HEK293T (cell line): ENCODE measurements around the gene CD40.
A peak's percentile ranks its signal among the peaks of the same experiment; 100 is the strongest.

ENCODE experiments used
- CTCF ChIA-PET: fragments of 350-600 bp; formaldehyde crosslinking; extraction: SDS; loops from one replicate; lab custom pipeline; 2021; ENCODE audit warnings: antibody characterized with exemption, inconsistent platforms; lab: Yijun Ruan, JAX
- POLR2A ChIA-PET: fragments of 350-600 bp; formaldehyde crosslinking; extraction: SDS; loops from one replicate; lab custom pipeline; 2020; ENCODE audit warnings: antibody characterized with exemption, inconsistent platforms; lab: Yijun Ruan, JAX
- DNase-seq: peaks from one replicate; pipeline ENCODE4 v3.0.0; 2012; ENCODE audit warnings: mixed read lengths; ENCODE audit errors: extremely low spot score
- ARNT ChIP-seq: fragments of 450-650 bp; IDR thresholded peaks from 2 replicates; pipeline ENCODE4 v1.6.1; 2017; ENCODE audit warnings: mild to moderate bottlenecking
- BHLHE40 ChIP-seq: fragments of 450-650 bp; IDR thresholded peaks from 2 replicates; pipeline ENCODE4 v1.6.1; 2016; ENCODE audit warnings: mild to moderate bottlenecking, moderate library complexity, borderline replicate concordance
- CTBP1 ChIP-seq: fragments of 450-650 bp; IDR thresholded peaks from 2 replicates; pipeline ENCODE4 v1.6.1; 2016; ENCODE audit warnings: borderline replicate concordance
- ELF4 ChIP-seq: fragments of 450-650 bp; IDR thresholded peaks from 2 replicates; pipeline ENCODE4 v1.6.1; 2017; ENCODE audit warnings: antibody characterized with exemption
- FOXA1 ChIP-seq: fragments of 450-650 bp; IDR thresholded peaks from 2 replicates; pipeline ENCODE4 v1.6.1; 2016; ENCODE audit warnings: mild to moderate bottlenecking
- FOXK2 ChIP-seq: fragments of 450-650 bp; IDR thresholded peaks from 2 replicates; pipeline ENCODE4 v1.6.1; 2016; ENCODE audit warnings: mild to moderate bottlenecking
- FOXM1 ChIP-seq: fragments of 450-650 bp; IDR thresholded peaks from 2 replicates; pipeline ENCODE4 v1.6.1; 2017; ENCODE audit warnings: mild to moderate bottlenecking, borderline replicate concordance
- HDGF ChIP-seq: fragments of 450-650 bp; IDR thresholded peaks from 2 replicates; pipeline ENCODE4 v1.6.1; 2017; ENCODE audit warnings: antibody characterized with exemption, borderline replicate concordance
- L3MBTL2 ChIP-seq: fragments of 450-650 bp; conservative IDR thresholded peaks from 2 replicates; pipeline ENCODE4 v1.6.1; 2016; ENCODE audit warnings: mild to moderate bottlenecking
- LEF1 ChIP-seq: fragments of 450-650 bp; IDR thresholded peaks from 2 replicates; pipeline ENCODE4 v1.6.1; 2017; ENCODE audit warnings: mild to moderate bottlenecking, borderline replicate concordance
- NFRKB ChIP-seq: fragments of 450-650 bp; IDR thresholded peaks from 2 replicates; pipeline ENCODE4 v1.6.1; 2016; ENCODE audit warnings: mild to moderate bottlenecking, moderate library complexity
- PKNOX1 ChIP-seq: fragments of 450-650 bp; IDR thresholded peaks from 2 replicates; pipeline ENCODE4 v1.6.1; 2016
- SP1 ChIP-seq: fragments of 450-650 bp; IDR thresholded peaks from 2 replicates; pipeline ENCODE4 v1.6.1; 2017
- SUZ12 ChIP-seq: fragments of 450-650 bp; IDR thresholded peaks from 2 replicates; pipeline ENCODE4 v1.6.1; 2016; ENCODE audit warnings: mild to moderate bottlenecking
- TARDBP ChIP-seq: fragments of 450-650 bp; IDR thresholded peaks from 2 replicates; pipeline ENCODE4 v1.6.1; 2016
- ZNF384 ChIP-seq: fragments of 450-650 bp; IDR thresholded peaks from 2 replicates; pipeline ENCODE4 v1.6.1; 2016

CD40 gene

DNA sequence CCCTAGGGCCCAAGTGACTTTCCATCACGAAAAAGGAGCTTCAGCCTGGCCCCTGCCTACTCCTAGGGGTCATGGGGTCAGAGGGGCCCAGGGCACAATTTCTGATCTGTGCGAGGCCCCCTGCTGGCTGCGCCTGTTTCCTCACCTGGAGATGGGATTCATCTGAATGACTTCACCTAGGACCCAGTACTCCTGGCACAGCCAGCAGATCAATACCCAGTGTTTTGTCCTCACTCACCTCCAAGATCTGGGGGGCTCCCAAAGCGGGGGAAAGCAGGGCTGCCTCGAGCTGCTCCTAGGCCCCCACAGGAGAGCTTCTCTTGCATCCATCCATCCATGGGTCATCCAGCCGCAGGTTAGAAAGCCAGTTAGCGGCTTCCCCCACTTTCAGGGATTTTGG lies 33.8 kb downstream of the CD40 start:
- ChIA-PET CTCF (interaction anchor here (0.7 kb wide), 1 partner anchor 521 kb away, joined by 5 read pairs; no protein-coding TSS in a partner anchor), POLR2A (no interaction called here)
- TF ChIP-seq ZNF384, result no peak
- no peak for TF ChIP-seq FOXA1
- TF ChIP-seq LEF1, result no peak
- no peak for TF ChIP-seq FOXK2
- no peak for TF ChIP-seq FOXM1
- no peak for TF ChIP-seq CTBP1
- no peak for TF ChIP-seq ELF4
- TF ChIP-seq SUZ12, result no peak
- peak; percentile 44 for DNase-seq

DNA sequence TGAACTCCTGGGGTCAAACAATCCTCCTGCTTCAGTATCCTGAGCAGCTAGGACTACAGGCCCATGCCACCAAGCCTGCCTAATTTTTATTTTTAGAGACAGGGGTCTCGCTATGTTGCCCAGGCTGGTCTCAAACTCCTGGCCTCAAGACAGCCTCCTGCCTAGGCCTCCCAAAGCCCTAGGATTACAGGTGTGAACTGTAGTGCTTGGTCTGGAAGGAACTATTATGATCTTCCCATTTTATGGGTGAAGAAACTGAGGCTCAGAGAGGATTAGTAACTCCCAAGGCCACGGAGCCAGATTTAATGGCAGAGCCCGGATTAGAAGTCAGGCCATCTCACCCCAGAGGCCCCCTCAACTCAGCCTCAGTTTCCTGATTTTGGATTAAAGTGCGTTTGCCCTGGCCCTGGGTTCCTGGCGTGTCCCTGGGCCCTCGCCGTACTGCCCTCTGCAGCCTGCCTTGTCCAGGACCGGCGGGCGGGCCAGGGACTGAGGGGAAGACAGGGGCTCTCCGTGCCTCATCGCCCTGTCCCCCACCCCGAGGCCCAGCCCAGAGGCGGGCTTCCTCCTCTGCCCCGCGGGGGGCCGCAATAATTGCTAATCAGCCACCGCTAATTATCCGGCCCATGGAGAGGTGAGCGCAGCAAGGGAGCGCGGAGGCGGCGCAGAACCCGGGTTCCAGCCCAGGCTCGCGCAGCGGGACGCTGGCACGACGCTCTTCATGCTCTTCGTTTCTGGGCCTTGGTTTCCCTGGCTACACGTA lies 34.9 kb downstream of the CD40 start:
- TF ChIP-seq HDGF, result no peak
- no peak for TF ChIP-seq FOXA1
- no peak for TF ChIP-seq BHLHE40
- TF ChIP-seq SUZ12, result no peak
- TF ChIP-seq ZNF384, result no peak
- TF ChIP-seq L3MBTL2, result no peak
- no peak for TF ChIP-seq PKNOX1
- no peak for TF ChIP-seq FOXK2
- TF ChIP-seq SP1, result no peak
- TF ChIP-seq NFRKB, result no peak
- DNase-seq, result no peak
- ChIA-PET CTCF (interaction anchor here (0.7 to 1.2 kb wide), 2 partner anchors 29 to 520 kb away, joined by 3 to 5 read pairs; no protein-coding TSS in a partner anchor), POLR2A (no interaction called here)

DNA sequence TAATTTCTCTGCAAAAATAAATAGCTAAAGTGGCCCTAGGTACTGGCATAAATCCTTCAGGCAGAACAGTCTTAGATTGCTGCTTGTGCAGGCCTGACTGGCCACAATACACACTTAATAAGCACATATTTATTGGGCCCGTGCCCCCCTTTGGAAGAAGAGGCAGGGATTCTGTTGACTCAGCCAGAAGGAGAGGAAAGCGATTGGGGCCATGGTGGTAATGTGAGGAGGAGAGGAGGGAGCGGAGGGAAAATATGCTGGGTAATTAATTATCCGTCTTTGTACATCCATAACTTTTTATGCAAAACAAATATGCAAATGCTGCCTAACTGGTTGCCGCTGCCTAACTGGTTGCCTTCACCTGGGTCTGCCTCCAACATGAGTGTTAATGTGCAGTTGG lies 36.2 kb downstream of the CD40 start:
- no peak for TF ChIP-seq SUZ12
- no peak for TF ChIP-seq BHLHE40
- no peak for TF ChIP-seq TARDBP
- TF ChIP-seq PKNOX1, result no peak
- no peak for TF ChIP-seq SP1
- TF ChIP-seq ZNF384, result no peak
- TF ChIP-seq ARNT, result no peak
- TF ChIP-seq L3MBTL2, result no peak
- TF ChIP-seq FOXK2, result no peak
- TF ChIP-seq ELF4, result no peak
- no peak for TF ChIP-seq LEF1
- TF ChIP-seq NFRKB, result no peak
- TF ChIP-seq FOXA1, result no peak
- no peak for TF ChIP-seq CTBP1
- TF ChIP-seq FOXM1, result no peak
- no peak for TF ChIP-seq HDGF
- DNase-seq, result no peak
- ChIA-PET CTCF (interaction anchor here (0.5 to 1.2 kb wide), 3 partner anchors 28 to 164 kb away, joined by 3 to 5 read pairs (median 3); no protein-coding TSS in a partner anchor), POLR2A (no interaction called here)

GRCh38 chr20:46154796-46155195 lies 36.7 kb downstream of the CD40 start:
- TF ChIP-seq CTBP1, result no peak
- TF ChIP-seq BHLHE40, result no peak
- no peak for TF ChIP-seq SUZ12
- CTCF ChIA-PET, result no interaction called here
- no peak for DNase-seq
- POLR2A ChIA-PET, result no interaction called here

DNA sequence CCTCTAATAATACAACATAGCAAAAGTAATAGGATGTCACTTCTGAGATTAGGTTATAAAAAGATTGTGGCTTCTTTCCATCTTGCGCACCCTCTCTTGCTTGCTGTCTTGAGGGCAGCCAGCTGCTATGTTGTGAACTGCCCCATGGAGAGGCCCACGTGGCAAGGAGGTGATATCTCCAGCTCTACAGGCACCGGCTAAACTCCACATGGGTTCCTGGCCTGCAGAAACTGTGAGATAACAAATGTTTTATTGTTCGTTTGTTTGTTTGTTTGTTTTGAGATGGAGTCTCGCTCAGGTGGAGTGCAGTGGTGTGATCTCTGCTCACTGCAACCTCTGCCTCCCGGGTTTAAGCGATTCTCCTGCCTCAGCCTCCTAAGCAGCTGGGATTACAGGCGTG lies 38.0 kb downstream of the CD40 start:
- TF ChIP-seq ELF4, result no peak
- no peak for TF ChIP-seq ARNT
- TF ChIP-seq SUZ12, result no peak
- TF ChIP-seq CTBP1, result no peak
- TF ChIP-seq FOXK2, result no peak
- TF ChIP-seq NFRKB, result no peak
- no peak for TF ChIP-seq L3MBTL2
- TF ChIP-seq PKNOX1, result no peak
- TF ChIP-seq ZNF384, result no peak
- TF ChIP-seq BHLHE40, result no peak
- TF ChIP-seq FOXM1, result no peak
- no peak for TF ChIP-seq LEF1
- TF ChIP-seq TARDBP, result no peak
- TF ChIP-seq SP1, result no peak
- TF ChIP-seq HDGF, result no peak
- TF ChIP-seq FOXA1, result no peak
- POLR2A ChIA-PET, result no interaction called here
- DNase-seq, result no peak
- CTCF ChIA-PET, result no interaction called here

DNA sequence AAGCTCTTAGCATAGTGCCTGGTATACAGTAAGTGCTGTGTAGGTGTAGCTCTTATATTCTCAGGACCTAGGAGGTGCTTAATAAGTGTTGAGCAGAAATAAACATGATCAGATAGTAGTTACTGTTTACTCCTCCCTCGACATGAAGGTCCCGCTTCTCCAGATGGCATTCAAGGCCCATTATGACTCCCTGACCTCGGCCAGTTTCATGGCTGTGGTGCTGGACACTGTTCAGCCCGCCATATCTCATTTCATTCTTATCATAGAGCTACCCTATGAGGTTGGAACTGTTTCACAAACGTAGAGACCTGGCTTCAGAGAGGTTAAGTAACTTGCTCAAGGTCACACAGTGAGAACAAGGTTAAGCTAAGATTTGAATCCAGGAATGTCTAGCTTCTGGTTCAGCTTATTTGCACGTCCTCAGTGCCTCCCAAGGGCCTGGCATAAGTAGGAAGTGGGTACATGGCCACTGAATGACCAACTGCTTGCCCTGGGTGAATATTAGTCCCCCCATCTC lies 39.0 kb downstream of the CD40 start:
- DNase-seq, result no peak
- ChIA-PET CTCF (no interaction called here), POLR2A (interaction anchor here (1.4 kb wide), 1 partner anchor 9 kb away, joined by 3 read pairs; no protein-coding TSS in a partner anchor)
- TF ChIP-seq ZNF384 (no peak), SP1 (no peak), LEF1 (no peak), CTBP1 (no peak), SUZ12 (no peak), FOXM1 (no peak), PKNOX1 (no peak), FOXA1 (no peak), FOXK2 (no peak), TARDBP (no peak), ARNT (no peak), L3MBTL2 (no peak), NFRKB (no peak), ELF4 (no peak), HDGF (no peak)
